SK-N-SH treated with all-trans-retinoic acid at 6 μM for 48 hours (cell line): ENCODE measurements around the gene FBXW12.

Source experiments
- ARNTL ChIP-seq: fragments of 450-650 bp; formaldehyde crosslinking; IDR thresholded peaks from 2 replicates; pipeline ENCODE4 v1.5.0; 2020; ENCODE audit warnings: low read depth, mild to moderate bottlenecking, moderate library complexity, borderline replicate concordance
- BACH2 ChIP-seq: fragments of 250-450 bp; sonication (Bioruptor Pico); IDR thresholded peaks from 2 replicates; pipeline ENCODE4 v1.9.0; 2021; ENCODE audit warnings: mild to moderate bottlenecking, borderline replicate concordance
- GLIS3 ChIP-seq: fragments of 250-450 bp; sonication (Bioruptor Pico); IDR thresholded peaks from 2 replicates; pipeline ENCODE4 v1.5.0; 2020; ENCODE audit warnings: mild to moderate bottlenecking, moderate library complexity
- ISL1 ChIP-seq: fragments of 250-450 bp; sonication (Bioruptor Pico); IDR thresholded peaks from 2 replicates; pipeline ENCODE4 v2.1.2; 2022; ENCODE audit warnings: mild to moderate bottlenecking, moderate library complexity
- OSR1 ChIP-seq: fragments of 250-450 bp; sonication (Bioruptor Pico); IDR thresholded peaks from 2 replicates; pipeline ENCODE4 v1.8.0; 2022; ENCODE audit warnings: moderate library complexity, mild to moderate bottlenecking, inconsistent platforms
- PATZ1 ChIP-seq: fragments of 250-450 bp; sonication (Bioruptor Pico); IDR thresholded peaks from 2 replicates; pipeline ENCODE4 v1.8.0; 2020; ENCODE audit warnings: mild to moderate bottlenecking, moderate library complexity, borderline replicate concordance
- POU6F1 ChIP-seq: fragments of 250-450 bp; sonication (Bioruptor Pico); IDR thresholded peaks from 2 replicates; pipeline ENCODE4 v1.8.0; 2021; ENCODE audit warnings: low read depth, mild to moderate bottlenecking, moderate library complexity, borderline replicate concordance
- RARB ChIP-seq: fragments of 250-450 bp; sonication (Bioruptor Pico); IDR thresholded peaks from 2 replicates; pipeline ENCODE4 v1.8.0; 2021; ENCODE audit warnings: mild to moderate bottlenecking, moderate library complexity
- TOX ChIP-seq: fragments of 250-450 bp; sonication (Bioruptor Pico); IDR thresholded peaks from 2 replicates; pipeline ENCODE4 v1.8.0; 2021; ENCODE audit warnings: mild to moderate bottlenecking, moderate library complexity, borderline replicate concordance
- ZFP3 ChIP-seq: fragments of 250-450 bp; sonication (Bioruptor Pico); IDR thresholded peaks from 2 replicates; pipeline ENCODE4 v1.5.0; 2020; ENCODE audit warnings: mild to moderate bottlenecking, moderate library complexity
- ZFP30 ChIP-seq: fragments of 450-650 bp; formaldehyde crosslinking; IDR thresholded peaks from 2 replicates; pipeline ENCODE4 v1.5.0; 2022; ENCODE audit warnings: mild to moderate bottlenecking, moderate library complexity
- ZNF565 ChIP-seq: fragments of 450-650 bp; formaldehyde crosslinking; conservative IDR thresholded peaks from 2 replicates; pipeline ENCODE4 v1.5.0; 2020; ENCODE audit warnings: low read depth, mild to moderate bottlenecking, moderate library complexity
- TF ChIP-seq, protein P1 (sequence below): fragments of 250-450 bp; sonication (Bioruptor Pico); IDR thresholded peaks from 2 replicates; pipeline ENCODE4 v1.5.1; 2020; ENCODE audit warnings: low read depth, mild to moderate bottlenecking, moderate library complexity

DNA sequence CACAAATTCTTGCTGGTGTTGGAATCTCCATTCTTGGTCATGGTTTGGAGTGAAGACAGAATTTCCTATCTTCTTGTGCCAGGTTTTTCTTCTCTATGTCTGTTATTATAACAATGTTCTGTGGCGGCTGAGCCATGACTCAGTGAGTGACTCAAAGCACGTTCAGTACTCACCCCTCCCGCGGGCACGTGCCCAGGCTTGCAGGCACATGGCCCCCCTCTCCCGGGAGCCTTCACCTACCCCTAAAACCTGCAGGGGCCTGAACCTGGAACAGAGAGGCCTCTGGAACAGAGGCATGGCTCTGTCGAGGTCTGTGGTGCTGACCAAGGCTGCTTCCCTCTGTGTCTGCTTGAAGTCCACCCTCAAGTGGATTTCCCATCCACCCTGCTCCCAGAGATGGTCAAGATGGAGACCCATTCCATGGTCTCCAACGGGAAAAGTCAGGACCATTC lies 30.3 kb downstream of the FBXW12 start:
- TF ChIP-seq BACH2 (no peak), RARB (CRISPR knock-in tag) (no peak), PATZ1 (CRISPR knock-in tag) (peak; percentile 53; the same call in 1 of the 2 replicates), ZNF565 (CRISPR knock-in tag) (no peak), ZFP30 (no peak), ZFP3 (CRISPR knock-in tag) (no peak), OSR1 (CRISPR knock-in tag) (no peak), TOX (CRISPR knock-in tag) (no peak), POU6F1 (no peak), GLIS3 (CRISPR knock-in tag) (no peak), ARNTL (CRISPR knock-in tag) (no peak), ISL1 (CRISPR knock-in tag) (no peak)
- TF ChIP-seq, protein P1, sequence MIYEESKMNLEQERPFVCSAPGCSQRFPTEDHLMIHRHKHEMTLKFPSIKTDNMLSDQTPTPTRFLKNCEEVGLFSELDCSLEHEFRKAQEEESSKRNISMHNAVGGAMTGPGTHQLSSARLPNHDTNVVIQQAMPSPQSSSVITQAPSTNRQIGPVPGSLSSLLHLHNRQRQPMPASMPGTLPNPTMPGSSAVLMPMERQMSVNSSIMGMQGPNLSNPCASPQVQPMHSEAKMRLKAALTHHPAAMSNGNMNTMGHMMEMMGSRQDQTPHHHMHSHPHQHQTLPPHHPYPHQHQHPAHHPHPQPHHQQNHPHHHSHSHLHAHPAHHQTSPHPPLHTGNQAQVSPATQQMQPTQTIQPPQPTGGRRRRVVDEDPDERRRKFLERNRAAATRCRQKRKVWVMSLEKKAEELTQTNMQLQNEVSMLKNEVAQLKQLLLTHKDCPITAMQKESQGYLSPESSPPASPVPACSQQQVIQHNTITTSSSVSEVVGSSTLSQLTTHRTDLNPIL (CRISPR knock-in tag), result no peak
